NCI-H526 (cell line): Measurements from ENCODE around the gene CD320.

Experiments used
- DNase-seq, 2 experiments: peaks; one replicate each; lab custom pipeline; 2025; lab: John Stamatoyannopoulos, UW

Gene CD320

GRCh38 chr19:8254286-8255001 is 53.7 kb downstream of the CD320 start:
- no peak for DNase-seq

- no peak for DNase-seq
Observed at GRCh38 chr19:8253678-8254077, 54.5 kb downstream of the CD320 start.

DNA sequence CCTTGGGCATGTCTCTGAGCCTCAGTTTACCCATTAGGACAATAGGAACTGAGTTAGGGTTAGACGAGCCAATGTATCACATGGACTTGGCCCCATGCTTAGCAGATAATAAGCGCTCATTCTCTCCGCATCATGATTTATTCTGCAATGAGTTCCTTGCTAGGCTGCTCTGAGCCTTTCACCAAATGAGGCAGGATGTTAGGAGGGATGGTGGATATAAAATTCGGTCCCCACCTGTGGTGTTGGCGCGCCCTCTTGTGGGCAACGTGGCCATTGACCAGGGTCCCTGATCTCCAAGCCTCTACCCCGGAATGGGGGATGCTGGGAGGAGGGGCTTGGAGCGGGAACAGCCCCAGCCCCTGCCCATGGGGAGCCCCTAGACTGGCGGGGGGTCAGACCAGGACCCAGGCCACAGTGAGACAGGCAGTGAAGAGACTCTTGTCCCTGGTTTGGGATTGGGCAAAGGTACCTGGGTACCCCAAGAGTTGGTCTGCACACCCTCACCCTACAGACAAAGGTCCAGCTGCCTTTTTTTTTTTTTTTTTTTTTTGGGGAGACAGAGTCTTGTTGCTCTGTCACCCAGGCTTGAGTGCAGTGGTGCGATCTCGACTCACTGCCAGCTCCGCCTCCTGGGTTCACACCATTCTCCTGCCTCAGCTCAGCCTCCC is 55.1 kb downstream of the CD320 start:
- DNase-seq, result peak; percentile 22 to 78
